22Rv1 (cell line): ENCODE data around the gene PAQR3.

ENCODE experiments used
- H3K27ac ChIP-seq: fragments of 450-650 bp; 2 replicates; pipeline ENCODE4 v1.5.1; 2017
- ZFX ChIP-seq: fragments of 450-650 bp; IDR thresholded peaks from 2 replicates; pipeline ENCODE4 v1.6.1; 2017; ENCODE audit warnings: antibody characterized with exemption, borderline replicate concordance
- TF ChIP-seq, protein P1 (sequence below): fragments of 450-650 bp; IDR thresholded peaks from 2 replicates; pipeline ENCODE4 v1.5.1; 2017; ENCODE audit warnings: mild to moderate bottlenecking

The PAQR3 gene, protein sequence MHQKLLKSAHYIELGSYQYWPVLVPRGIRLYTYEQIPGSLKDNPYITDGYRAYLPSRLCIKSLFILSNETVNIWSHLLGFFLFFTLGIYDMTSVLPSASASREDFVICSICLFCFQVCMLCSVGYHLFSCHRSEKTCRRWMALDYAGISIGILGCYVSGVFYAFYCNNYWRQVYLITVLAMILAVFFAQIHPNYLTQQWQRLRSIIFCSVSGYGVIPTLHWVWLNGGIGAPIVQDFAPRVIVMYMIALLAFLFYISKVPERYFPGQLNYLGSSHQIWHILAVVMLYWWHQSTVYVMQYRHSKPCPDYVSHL

GRCh38 chr4:78938868-78939666 is at the start of gene PAQR3:
PAQR3 (minus strand) TSS chr4:78939438; CDS start chr4:78939224, 214 bp downstream.
- no peak within 1 kb of the TSS for H3K27ac ChIP-seq
- no peak for TF ChIP-seq ZFX
- TF ChIP-seq, protein P1, sequence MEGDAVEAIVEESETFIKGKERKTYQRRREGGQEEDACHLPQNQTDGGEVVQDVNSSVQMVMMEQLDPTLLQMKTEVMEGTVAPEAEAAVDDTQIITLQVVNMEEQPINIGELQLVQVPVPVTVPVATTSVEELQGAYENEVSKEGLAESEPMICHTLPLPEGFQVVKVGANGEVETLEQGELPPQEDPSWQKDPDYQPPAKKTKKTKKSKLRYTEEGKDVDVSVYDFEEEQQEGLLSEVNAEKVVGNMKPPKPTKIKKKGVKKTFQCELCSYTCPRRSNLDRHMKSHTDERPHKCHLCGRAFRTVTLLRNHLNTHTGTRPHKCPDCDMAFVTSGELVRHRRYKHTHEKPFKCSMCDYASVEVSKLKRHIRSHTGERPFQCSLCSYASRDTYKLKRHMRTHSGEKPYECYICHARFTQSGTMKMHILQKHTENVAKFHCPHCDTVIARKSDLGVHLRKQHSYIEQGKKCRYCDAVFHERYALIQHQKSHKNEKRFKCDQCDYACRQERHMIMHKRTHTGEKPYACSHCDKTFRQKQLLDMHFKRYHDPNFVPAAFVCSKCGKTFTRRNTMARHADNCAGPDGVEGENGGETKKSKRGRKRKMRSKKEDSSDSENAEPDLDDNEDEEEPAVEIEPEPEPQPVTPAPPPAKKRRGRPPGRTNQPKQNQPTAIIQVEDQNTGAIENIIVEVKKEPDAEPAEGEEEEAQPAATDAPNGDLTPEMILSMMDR, result peak; percentile 21

GRCh38 chr4:78987683-78988082 is 48.4 kb upstream of the PAQR3 start:
- no peak overlapping the region for H3K27ac ChIP-seq
- TF ChIP-seq, protein P1, result no peak
- no peak for TF ChIP-seq ZFX

DNA sequence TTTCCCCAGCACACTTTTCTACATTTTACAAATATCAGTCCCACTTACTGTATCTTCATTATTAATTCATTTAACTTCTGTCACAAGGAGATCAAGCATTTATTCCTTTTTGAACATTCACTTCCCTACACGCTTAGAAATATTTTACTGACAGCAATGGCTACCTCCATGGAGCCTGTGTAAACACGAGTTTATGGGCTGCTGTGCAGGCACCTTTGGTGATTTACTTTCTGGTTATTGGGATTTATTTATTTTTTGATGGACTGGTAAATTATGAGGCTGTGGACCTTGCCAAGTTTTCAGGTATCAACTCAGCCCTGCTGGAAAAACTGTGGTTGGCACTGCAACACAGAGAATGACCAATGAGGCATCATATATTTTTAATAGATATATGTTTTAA is 45.4 kb upstream of the PAQR3 start:
- no peak for TF ChIP-seq ZFX
- TF ChIP-seq, protein P1, result no peak
- H3K27ac ChIP-seq, result no peak overlapping the region

GRCh38 chr4:78975865-78976264 is 36.6 kb upstream of the PAQR3 start:
- no peak overlapping the region for H3K27ac ChIP-seq
- TF ChIP-seq, protein P1, result no peak
- no peak for TF ChIP-seq ZFX

DNA sequence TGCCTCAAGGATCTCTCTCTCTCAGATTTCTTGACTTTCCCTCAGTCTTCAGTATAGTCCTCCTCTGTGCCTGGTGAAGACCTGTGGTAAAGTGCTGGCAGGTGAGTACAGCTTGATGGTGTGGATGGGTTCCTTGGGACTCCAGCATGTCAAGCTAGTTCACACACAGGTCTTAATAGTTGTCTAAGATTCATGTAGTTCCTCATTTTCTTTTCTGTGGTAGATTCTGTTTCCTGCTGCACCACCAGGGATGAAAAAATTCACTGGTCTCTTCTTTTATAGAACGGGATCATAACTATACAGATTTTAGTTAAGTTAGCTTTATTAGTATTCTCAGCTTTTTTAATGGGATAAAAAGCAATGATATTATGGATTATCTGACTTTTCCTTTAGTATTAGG is 32.5 kb upstream of the PAQR3 start:
- no peak for TF ChIP-seq ZFX
- TF ChIP-seq, protein P1, result no peak
- no peak overlapping the region for H3K27ac ChIP-seq

- TF ChIP-seq, protein P1, result no peak
- no peak for TF ChIP-seq ZFX
- no peak overlapping the region for H3K27ac ChIP-seq
Observed at GRCh38 chr4:78971326-78971725, 32.1 kb upstream of the PAQR3 start.

DNA sequence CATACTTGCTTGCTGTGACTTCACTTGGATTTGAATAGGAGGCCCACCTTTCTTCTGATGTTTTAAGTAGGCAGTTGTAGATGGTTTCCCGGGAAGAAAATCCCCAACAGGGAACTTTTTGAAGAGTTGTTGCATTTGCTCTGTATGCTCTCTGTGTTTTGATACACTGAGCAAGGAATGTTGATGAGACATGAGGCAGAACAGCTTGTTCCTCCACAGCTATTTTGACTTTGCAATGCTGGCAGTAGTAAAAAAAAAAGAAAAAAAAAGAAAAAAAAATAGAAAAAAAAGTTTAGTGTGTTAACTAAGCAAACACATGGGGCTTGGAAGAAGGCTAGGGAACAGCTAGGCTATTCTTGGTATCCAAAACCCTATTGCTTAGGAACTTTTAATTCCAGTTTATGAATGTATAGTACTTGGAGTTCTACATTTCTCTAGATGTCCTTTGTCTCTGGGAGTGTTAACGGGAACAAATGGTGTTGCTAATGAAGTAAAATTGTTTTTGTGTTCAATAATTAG is 23.4 kb upstream of the PAQR3 start:
- no peak for TF ChIP-seq ZFX
- TF ChIP-seq, protein P1, result no peak
- no peak overlapping the region for H3K27ac ChIP-seq
